ENCODE data around the gene NFYC. TPM values are rescaled to one million over a fixed set of nuclear protein-coding genes. Genes with fewer than 3 reads are reported as not detected.

NFYC gene
- total RNA-seq, 1 donor from 2014 or later: 78.6 TPM

GRCh38 chr1:40663324-40664166 lies 28.0 kb upstream of the NFYC start:
- ATAC-seq (no peak), DNase-seq (no peak)
- intact Hi-C loops (cut with micrococcal nuclease): loop anchor here (10.0 kb wide), 1 partner anchor 49 kb away; no protein-coding TSS in a partner anchor

- intact Hi-C loops (cut with micrococcal nuclease): loop anchor here (10.0 kb wide), 1 partner anchor 49 kb away; no protein-coding TSS in a partner anchor
Observed at GRCh38 chr1:40664167-40664537, 27.4 kb upstream of the NFYC start.

GRCh38 chr1:40664791-40665190 lies 26.7 kb upstream of the NFYC start:
- intact Hi-C loops (cut with micrococcal nuclease): loop anchor here (10.0 kb wide), 1 partner anchor 50 kb away; no protein-coding TSS in a partner anchor
- ATAC-seq (no peak), DNase-seq (no peak)

More at GRCh38 chr1:40664167-40664537, 27.4 kb upstream of the NFYC start:
- ATAC-seq (no peak), DNase-seq (no peak)

- intact Hi-C loops (cut with micrococcal nuclease): loop anchor here (10.0 kb wide), 1 partner anchor 51 kb away; no protein-coding TSS in a partner anchor
- ATAC-seq (peak; percentile 94), DNase-seq (peak; percentile 87)
Observed at GRCh38 chr1:40665335-40666171, 26.0 kb upstream of the NFYC start, which contains the start of gene RIMS3. Gene RIMS3, minus strand, starts transcription at chr1:40665682. Its CDS starts 23,757 bp downstream, at chr1:40641925.

GRCh38 chr1:40668769-40669525 lies 22.6 kb upstream of the NFYC start:
- intact Hi-C loops (cut with micrococcal nuclease): loop anchor here (10.0 kb wide), 1 partner anchor 54 kb away; no protein-coding TSS in a partner anchor
- peak; percentile 61 for ATAC-seq
- DNase-seq: peak; percentile 83

- ATAC-seq (no peak), DNase-seq (no peak)
- intact Hi-C loops (cut with micrococcal nuclease): no loop called here
Observed at GRCh38 chr1:40673452-40673851, 18.1 kb upstream of the NFYC start.

GRCh38 chr1:40676501-40676900 lies 15.0 kb upstream of the NFYC start:
- ATAC-seq: no peak
- intact Hi-C loops (cut with micrococcal nuclease): no loop called here
- DNase-seq: no peak

GRCh38 chr1:40679165-40679953 lies 12.1 kb upstream of the NFYC start:
- intact Hi-C loops (cut with micrococcal nuclease): no loop called here
- ATAC-seq: no peak
- no peak for DNase-seq

- DNase-seq (no peak), ATAC-seq (no peak)
- intact Hi-C loops (cut with micrococcal nuclease): no loop called here
Observed at GRCh38 chr1:40684669-40685068, 6.8 kb upstream of the NFYC start.

- ATAC-seq: no peak
- intact Hi-C loops (cut with micrococcal nuclease): no loop called here
- no peak for DNase-seq
Observed at GRCh38 chr1:40687059-40687458, 4.4 kb upstream of the NFYC start.

GRCh38 chr1:40687661-40688060 lies 3.8 kb upstream of the NFYC start:
- intact Hi-C loops (cut with micrococcal nuclease): no loop called here
- no peak for ATAC-seq
- no peak for DNase-seq

- ATAC-seq (no peak), DNase-seq (no peak)
- intact Hi-C loops (cut with micrococcal nuclease): no loop called here
Observed at GRCh38 chr1:40689737-40690136, 1.8 kb upstream of the NFYC start.

- no peak for DNase-seq
- intact Hi-C loops (cut with micrococcal nuclease): no loop called here
- no peak for ATAC-seq
Observed at GRCh38 chr1:40690771-40691537, 550 bp upstream of the NFYC start.

GRCh38 chr1:40692429-40692895 lies 958 bp downstream of the NFYC start:
- intact Hi-C loops (cut with micrococcal nuclease): no loop called here
- ATAC-seq: peak; percentile 1
- DNase-seq: no peak

GRCh38 chr1:40693425-40693824 lies 1.9 kb downstream of the NFYC start:
- intact Hi-C loops (cut with micrococcal nuclease): no loop called here

GRCh38 chr1:40694353-40694874 lies 2.9 kb downstream of the NFYC start:
- ATAC-seq (no peak), DNase-seq (no peak)
- intact Hi-C loops (cut with micrococcal nuclease): no loop called here

More at GRCh38 chr1:40693425-40693824, 1.9 kb downstream of the NFYC start:
- DNase-seq (no peak), ATAC-seq (no peak)

- DNase-seq: no peak
- ATAC-seq: no peak
- intact Hi-C loops (cut with micrococcal nuclease): no loop called here
Observed at GRCh38 chr1:40696294-40696693, 4.8 kb downstream of the NFYC start.
